Right renal cortex interstitium (tissue), 3 donors: ENCODE measurements around the gene TBC1D1. TPM values are rescaled to one million over a fixed set of nuclear protein-coding genes. Genes with fewer than 3 reads are reported as not detected.

ENCODE experiments used
- DNase-seq, 3 donors: peaks; one replicate each; pipeline ENCODE4 v3.0.0-alpha.2; 2013; ENCODE audit warnings: low read depth in 3 of 3, low spot score in 2 of 3
- polyA plus RNA-seq, 3 donors: library from polyadenylated mRNA; unstranded; fragments of 120-200 nt; gene quantifications; one replicate each; pipeline ENCODE4 v1.2.1, GENCODE V29; 2013; ENCODE audit not compliant: insufficient read length in 3 of 3

The TBC1D1 gene
- polyA plus RNA-seq, 3 donors, result 189 to 200 (median 198) TPM

DNA sequence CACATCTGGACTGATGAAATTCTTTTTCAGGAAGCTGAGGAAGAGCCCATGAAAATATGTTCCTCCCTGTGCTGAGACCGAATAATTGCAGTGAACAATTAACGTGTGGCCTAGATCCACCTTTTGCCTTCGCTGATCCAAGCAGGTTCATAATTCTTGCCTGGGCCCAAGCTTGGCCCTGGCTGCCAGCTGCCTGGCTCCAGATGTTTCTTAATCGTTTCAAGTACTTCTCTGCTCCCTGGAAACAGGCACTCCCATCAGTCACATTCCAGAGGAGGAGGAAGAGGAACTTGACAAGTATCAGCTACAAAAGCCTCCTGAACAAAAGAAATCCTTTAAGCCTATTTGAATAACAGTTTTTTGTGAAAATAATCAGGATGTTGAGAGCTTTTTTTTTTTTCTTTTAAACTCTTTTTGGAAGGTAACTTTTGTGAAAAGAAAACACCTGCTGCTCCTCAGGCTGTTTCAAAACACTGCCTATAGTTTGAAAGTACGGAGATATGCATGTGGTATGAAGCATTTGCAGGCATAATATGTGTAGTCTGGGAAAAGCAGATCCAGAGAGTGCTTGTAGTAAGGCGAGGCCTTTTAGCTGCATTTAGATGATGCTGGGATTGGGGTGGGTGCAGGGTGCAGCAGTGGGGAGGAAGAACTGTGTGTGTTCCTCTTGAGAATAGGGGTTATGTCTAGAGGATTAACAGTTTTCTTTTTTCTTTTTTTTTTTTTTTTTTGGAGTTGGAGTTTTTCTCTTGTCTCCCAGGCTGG is 223.7 kb downstream of the TBC1D1 start:
- DNase-seq, result no peak

DNA sequence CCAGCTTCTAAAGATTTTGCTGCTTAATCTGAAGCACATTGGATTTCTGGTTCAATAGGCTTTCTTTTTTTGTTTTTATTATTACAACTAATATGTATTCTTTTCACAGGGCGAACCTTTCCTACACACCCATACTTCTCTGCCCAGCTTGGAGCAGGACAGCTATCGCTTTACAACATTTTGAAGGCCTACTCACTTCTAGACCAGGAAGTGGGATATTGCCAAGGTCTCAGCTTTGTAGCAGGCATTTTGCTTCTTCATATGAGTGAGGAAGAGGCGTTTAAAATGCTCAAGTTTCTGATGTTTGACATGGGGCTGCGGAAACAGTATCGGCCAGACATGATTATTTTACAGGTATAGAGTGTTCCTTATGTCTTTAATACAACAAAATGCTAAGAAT is 224.7 kb downstream of the TBC1D1 start:
- DNase-seq, result no peak

DNA sequence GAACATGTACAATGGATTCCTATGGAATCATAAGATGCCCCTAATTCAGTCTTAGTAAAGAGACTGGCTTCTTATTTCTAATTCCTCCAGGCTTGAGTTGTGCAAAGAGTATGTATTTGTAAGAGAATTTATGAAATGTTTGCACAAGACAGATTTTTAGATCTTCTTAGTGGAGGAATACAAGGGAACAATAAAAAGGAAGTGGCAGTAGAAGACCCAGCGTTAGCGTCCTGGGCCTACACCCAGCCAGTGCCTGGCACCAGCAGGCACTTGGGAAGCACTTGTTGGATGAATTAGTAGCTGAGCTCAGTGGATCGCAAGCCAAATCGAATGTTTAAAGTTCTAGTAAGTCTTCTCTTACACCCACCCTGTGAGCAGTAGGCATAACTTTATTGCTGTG is 226.7 kb downstream of the TBC1D1 start:
- no peak for DNase-seq

DNA sequence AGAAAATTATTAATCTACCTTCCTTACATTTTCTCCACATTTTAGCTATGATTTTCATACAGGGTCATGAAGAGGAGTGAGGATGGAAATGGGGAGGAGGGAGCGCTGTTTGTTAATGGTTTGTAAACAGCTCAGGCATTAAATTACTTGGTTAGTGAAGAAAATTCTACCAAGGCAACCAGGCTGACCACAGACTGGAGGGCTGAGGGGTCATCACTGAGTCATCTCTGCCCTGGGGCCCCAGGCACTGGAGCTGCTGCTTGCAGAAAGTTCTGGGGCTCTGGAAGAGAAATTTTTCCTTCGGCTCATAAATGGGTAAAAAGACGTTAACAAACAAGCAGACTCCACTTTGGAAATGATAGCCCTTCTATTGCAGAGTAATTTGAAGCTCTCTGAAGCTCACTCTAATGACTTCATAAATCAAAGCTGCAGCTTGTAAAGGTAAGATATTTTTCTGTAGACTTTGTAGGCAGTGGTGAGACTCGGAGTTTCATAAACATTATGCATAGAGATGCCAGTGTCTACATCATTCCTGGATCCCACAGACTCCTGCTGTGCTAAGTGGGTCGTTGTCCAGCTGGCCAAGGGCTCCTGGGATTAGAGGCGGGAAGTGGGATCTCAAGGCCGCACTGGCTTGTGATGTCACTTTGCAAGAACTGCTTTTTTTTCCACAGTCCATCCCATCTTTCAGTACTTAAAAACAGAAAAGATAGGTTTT is 228.9 kb downstream of the TBC1D1 start:
- DNase-seq, result peak in 1 of 3 donors; percentile 55

DNA sequence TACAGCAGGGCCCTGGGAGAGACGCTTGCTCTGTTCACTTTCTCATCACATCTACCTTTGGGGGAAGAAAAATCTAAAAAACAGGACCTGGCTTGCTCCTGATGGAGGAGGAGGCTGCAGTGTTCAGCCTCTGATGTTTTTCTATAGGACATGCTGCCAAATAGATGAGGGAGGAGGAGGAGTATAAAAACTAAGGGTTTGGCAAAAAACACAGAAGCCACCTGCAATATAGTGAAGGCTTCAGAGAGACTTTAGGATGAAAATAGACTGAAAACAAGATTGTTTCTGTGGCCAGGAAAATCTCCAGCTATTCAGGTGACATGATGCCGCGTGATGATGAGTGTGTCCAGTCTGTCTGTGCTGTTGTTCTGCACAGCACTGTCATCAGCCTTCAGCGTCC is 229.9 kb downstream of the TBC1D1 start:
- DNase-seq, result no peak

DNA sequence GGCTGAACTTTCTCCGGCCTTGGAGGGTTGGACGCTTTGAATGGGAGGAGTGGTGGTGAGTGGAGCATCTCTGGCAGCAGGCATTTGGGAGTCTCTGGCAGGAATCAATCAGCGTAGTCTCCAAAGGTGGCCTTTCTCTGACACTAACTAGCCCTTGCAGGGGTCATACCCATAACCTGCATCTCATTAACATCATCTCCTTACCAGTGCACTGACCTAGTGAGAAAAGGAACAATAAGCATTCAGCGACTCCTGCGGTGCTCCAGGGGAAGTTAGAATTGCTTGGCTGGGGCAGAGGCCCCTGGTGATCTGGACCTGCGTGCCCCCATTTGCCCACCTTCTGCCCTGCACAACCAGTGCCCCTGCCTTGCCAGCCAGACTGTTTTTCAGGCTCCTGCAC is 231.2 kb downstream of the TBC1D1 start:
- DNase-seq, result no peak

DNA sequence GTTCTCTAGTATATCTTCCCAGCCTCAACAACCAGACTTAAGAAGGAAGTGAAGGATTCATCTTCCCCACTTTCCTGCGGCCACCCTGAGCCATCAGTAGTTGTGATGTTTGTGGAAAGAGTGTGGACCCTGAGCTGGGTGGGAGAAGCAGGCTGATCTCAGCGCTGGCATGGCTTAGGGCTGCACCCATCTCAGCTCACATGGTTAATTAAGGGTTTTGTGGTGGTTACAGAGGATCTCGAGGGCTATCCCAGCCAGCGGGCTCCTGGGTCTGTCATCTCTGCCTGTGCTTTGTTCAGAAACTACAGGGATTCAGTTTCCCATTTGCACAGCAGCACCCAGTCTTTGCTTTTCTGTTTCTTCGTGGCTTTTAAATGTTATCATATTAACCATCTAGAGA is 232.7 kb downstream of the TBC1D1 start:
- no peak for DNase-seq

DNA sequence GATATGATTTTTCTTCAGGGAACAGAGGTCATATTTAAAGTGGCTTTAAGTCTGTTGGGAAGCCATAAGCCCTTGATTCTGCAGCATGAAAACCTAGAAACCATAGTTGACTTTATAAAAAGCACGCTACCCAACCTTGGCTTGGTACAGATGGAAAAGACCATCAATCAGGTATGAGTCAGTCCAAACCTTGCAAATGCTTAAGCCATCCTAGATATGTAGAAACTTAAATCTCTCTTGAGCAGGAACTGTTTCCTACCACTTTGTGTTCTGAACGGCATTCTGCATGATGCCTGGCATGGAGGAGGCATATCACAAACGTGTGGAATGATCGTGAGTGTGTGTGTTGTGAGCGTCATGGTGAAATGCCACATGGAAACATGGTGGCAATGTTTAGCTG is 234.1 kb downstream of the TBC1D1 start:
- DNase-seq, result no peak

DNA sequence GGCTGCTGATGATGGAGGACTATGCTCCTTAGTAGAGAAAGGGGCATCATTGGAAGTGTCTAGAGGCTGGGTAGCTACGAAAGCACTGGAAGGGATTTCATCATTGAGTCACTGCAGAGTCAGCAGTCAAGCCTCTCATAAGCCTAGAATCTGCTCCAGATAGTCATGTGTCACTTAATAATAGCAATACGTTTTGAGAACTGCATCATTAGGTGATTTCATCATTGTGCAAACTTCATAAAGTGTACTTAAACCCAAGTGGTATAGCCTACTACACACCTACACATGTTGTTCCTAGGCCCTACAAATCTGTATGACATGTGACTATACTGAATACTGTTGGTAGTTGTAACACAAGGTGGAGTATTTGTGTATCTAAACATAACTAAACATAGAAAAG is 234.9 kb downstream of the TBC1D1 start:
- DNase-seq, result no peak

DNA sequence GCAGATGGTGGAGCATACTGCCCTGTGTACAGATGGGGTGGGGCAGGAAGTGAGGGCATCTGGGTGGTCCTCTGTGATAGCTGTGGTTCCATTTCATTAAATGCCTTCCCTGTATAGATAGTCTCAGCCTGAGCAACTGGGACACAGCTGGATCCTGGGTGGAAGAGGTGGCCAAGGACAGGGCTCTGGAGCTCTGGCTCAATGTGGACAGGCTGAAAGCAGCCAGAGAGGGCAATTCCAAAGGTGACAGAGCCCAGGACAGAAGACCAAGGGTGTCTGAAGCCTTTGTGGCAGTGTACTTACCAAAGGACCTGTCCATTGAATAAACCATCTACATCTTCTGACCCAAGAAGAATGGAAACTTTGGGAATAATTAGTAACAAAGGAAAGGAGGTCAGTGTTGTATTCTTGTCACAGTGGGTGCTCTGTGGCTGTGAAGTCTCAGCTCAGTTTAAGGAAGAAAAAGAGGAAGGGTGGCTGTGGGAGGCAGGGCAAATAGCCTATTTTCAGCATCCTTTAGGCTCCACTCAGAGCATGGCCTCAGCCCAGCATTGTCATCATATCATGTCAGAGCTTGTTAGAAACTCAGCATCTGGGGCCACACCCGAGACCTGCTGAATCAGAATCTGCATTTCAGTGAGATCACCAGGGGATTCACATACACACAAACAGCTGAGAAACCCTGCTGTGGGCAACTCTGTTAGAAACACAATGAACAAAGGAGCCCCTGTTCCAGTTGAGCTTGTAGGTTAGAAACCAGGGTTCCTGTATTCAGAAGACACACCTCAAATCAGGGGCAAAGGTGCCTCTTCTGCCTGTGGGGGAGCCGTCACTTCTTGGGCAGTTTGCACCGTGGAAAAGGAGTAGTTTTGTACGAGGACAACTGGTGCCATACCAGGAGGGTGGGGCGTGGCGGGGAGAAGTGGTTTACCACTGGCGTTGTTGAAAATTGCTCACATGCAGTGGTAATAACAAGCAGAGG is 237.9 kb downstream of the TBC1D1 start:
- no peak for DNase-seq

DNA sequence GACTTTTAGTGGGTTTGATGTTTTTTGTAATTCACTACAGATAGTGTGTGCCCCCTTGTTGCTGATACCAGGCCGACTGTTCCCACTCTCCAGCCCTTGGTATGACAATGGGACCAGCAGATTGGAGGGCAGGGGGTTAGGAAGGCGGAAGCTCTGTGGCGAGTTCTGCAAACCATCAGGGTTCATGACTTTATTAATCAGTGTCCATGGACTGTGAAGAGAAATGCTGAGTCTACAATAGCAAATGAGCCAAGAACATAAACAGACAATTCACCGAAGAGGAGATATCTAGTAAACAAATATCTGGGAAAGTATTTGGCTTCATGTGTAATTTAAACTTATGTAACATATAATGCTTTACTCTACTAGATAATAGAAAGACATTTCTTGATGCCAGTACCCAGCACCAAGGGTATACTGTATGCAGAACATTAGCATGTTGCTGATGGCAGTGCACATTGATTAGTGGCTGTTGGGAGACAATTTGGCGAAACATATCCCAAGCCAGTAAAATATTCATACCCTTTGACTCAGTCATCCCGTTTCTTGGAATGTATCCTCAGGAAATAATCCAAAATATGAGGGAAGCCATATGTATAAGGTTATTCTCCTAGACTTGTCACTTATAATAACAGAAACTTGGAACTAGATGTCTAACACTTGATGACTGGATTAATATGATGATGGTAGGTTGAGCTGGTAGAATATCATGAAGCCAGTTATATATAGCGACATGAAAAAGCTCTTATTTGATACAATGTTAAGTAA is 238.8 kb downstream of the TBC1D1 start:
- no peak for DNase-seq

DNA sequence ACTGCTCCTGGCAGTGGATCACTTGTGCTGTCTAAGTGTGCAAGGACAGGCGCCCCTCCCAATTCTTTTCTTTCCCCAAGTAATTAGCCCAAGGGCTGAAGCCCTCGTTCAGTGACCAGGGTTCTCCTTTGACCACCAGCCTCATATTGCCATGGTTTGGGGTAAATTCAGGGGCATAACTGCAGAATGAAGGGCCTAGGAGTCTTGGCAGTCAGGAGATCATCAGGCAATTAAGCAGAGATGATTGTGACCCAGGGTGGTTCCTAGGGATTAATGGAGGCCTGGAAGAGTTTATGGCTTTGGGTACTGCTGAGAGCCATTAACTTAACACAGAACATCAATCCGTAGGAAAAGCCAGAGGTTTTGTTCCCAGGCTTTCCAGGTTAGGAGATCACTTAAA is 240.0 kb downstream of the TBC1D1 start:
- DNase-seq, result no peak

DNA sequence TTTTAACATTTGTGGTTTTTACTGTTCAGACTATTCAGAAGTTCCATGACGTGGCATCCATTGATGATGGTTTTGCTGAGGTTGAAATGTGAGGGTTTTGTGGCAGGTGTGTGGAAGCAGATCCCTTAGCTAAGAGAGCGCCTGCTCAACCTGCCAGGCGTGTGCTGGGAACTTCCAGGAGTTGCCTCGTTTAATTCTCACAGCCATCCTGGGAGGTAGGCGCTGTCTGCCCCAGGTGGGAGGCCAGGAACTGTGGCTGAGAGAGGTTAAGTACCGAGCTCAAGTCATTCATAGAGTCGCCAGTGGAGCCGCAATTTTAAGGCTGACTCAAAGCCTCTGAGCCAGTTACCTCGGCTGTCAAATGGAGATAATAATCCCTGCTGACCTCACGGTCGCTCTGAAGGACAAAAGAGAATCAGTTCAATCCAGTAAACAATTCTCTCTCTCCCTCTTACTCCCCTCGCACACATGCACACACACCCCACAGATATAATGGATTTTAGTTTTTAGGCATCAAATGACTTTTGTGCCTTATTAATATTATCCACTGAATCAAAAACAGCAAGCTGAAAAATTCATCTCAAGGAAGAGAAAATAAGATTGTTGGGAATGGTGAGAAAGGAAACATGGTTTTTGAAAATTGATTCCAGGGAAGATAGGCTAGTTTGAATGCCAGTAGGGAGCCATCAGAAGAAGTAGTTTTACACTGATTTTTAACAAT is 240.6 kb downstream of the TBC1D1 start:
- no peak for DNase-seq

DNA sequence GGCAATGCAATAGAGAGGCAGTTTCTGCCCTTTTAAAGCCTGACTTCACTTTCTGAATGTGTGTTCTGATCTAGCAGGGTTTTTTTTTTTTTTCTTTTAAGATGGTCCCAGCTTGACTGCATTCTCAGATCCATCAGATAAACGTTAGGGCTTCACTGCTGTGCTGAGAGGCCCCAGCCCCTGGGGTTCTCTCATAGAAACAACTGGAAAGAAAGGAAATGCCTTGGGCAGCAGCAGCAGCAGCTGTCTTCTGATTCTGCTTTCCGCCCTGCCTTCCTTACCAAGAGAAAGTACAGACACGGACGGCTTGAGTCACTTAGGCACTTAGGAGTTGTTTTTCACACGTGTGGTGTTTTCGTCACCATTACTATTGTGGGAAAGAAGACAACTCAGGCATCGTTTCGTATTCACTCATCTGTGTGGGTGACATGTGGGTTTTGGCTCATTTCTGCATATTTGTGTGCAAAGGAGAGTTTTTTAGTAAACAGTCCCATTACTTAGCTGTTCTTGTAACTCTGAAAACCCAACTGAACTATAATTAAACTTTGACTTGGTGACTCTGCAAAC is 241.3 kb downstream of the TBC1D1 start:
- peak in 2 of 3 donors; percentile 65 to 82 for DNase-seq

DNA sequence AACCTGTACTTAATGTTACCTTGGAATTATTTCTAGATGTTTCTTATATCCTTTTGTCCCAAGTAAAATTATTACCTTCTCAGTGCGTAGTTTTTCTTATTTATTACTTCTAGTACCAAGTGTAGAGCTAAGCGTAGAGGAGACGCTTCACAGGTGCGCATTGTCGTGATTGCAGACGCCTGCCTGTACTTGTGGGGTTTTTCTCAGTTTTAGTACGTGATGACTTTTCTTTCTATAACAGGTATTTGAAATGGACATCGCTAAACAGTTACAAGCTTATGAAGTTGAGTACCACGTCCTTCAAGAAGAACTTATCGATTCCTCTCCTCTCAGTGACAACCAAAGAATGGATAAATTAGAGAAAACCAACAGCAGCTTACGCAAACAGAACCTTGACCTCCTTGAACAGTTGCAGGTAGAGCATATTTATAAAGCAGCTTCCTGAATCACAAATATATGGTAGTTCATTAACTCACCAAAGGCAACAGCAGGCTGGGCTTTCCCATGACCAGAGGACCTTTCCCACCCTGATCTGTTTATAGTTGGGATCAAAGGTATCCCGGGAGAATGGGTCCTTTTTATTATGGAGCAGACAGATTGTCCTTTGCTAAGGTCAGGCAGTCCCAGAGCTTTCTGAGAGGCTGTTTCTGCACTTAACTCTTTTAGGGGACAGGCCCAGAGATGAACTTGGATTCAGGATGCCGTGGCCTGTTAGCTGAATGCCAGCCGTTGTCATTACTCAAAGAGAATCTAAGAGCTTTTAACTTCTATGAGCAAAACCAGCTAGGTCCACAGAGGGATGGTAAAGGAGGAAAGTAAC is 242.2 kb downstream of the TBC1D1 start:
- DNase-seq, result no peak

DNA sequence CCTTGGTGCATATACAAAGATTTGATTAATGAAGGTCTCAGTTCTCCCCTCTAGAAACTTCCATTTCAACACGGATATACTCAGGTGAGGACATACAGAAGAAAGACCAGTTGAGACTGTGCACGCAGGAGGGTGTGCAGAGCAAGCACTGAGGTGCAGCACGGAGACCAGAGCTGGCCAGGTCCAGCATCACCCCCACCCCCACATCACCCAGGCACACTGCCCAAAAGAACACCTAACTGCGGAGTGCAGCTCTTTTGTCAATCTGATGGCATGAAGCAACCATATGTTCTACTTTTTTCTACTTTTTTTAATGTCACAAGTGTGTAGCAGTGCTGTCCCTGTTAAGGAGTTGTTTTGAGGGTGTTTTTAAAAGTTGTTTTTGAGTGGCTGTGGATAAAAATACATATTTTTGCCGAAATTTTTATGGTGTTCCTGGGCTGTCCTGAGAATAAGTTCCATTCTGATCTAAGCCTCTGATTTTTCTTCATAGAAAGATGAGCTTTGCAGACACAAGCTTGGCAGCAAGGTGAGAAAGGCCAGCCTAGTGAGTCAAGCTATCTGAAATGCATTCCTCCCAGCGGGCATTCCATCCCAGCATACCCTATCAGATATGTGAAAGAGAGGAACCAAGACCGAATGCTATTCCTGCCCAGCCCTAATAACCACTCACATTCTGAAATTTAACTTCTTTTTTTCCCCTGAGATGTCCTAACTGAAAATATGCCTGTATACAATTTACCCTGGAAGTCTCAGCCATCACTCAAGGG is 243.0 kb downstream of the TBC1D1 start:
- DNase-seq, result no peak

DNA sequence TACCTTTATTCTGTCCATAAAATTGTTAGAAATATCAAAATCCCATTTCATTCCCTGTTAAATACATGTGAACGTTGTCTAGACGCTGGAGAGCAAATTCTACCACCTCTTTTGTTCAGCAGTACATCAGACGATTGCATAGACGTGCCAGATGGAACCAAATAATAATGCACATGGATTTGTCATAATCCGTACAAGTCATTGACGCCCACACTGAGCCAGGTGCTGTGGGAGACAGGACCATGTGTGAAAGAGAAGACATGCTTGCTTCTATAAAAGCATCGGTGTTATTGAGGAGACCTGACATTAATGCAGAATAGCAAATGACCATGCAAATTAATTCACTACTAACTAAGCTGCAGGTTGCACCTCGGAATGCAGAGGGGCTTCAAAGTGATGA is 244.3 kb downstream of the TBC1D1 start:
- no peak for DNase-seq

DNA sequence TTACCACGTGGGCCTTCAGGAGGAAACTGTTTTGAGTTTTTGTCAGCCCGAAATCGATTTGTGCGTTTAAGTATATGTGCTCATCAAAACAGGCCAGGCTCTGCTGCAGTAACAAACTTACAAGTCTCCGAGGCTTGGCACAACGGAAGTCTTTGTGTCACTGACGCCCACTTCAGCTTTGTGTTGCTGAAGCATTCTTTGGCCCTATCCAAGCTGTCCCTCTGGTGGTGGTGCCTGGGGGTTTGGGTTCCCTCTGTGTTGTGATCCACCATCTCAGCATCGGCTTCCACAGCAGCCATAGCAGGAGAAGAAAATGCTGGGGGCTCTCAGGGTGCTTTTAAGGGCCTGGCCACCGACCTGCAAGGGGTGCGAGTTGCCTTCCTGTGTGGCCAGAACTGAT is 245.7 kb downstream of the TBC1D1 start:
- no peak for DNase-seq
